HepG2 (cell line): ENCODE measurements around the gene RHOG. TPM values are rescaled to one million over a fixed set of nuclear protein-coding genes. Genes with fewer than 3 reads are reported as not detected.

Source experiments
- DNMT1 ChIP-seq: sonication (generic); formaldehyde crosslinking; IDR thresholded peaks from 2 replicates; pipeline ENCODE4 v1.5.1; 2020; ENCODE audit warnings: mild to moderate bottlenecking, missing genetic modification reagents
- HNF4A ChIP-seq: sonication (generic); formaldehyde crosslinking; IDR thresholded peaks from 2 replicates; pipeline ENCODE4 v1.4.0; 2020; ENCODE audit warnings: missing genetic modification reagents
- KDM5B ChIP-seq: sonication (generic); formaldehyde crosslinking; IDR thresholded peaks from 2 replicates; pipeline ENCODE4 v1.4.0; 2020; ENCODE audit warnings: missing genetic modification reagents, mild to moderate bottlenecking, borderline replicate concordance
- PHF21A ChIP-seq: sonication (generic); formaldehyde crosslinking; IDR thresholded peaks from 2 replicates; pipeline ENCODE4 v1.5.0; 2020; ENCODE audit warnings: mild to moderate bottlenecking, missing genetic modification reagents
- PRMT3 ChIP-seq: sonication (generic); formaldehyde crosslinking; IDR thresholded peaks from 2 replicates; pipeline ENCODE4 v1.8.1; 2022; ENCODE audit warnings: low read depth, mild to moderate bottlenecking, moderate library complexity, missing genetic modification reagents, borderline replicate concordance
- SALL2 ChIP-seq: sonication (generic); formaldehyde crosslinking; IDR thresholded peaks from 2 replicates; pipeline ENCODE4 v1.8.1; 2023; ENCODE audit warnings: mild to moderate bottlenecking, missing genetic modification reagents, inconsistent platforms
- SRSF4 ChIP-seq: fragments of 200-400 bp; formaldehyde crosslinking; IDR thresholded peaks from one replicate; pipeline ENCODE4 v1.6.1; 2018; ENCODE audit warnings: mild to moderate bottlenecking, low read depth, low read length, moderate library complexity; ENCODE audit not compliant: poor library complexity, severe bottlenecking
- TGIF2 ChIP-seq: IDR thresholded peaks from 2 replicates; pipeline ENCODE4 v1.6.1; 2016; ENCODE audit warnings: control low read depth, missing compliant biosample characterization
- ZNF749 ChIP-seq: sonication (generic); formaldehyde crosslinking; IDR thresholded peaks from 2 replicates; pipeline ENCODE4 v1.8.0; 2022; ENCODE audit warnings: mild to moderate bottlenecking, missing genetic modification reagents, moderate library complexity, borderline replicate concordance
- ZNF75D ChIP-seq: sonication (generic); formaldehyde crosslinking; IDR thresholded peaks from 2 replicates; pipeline ENCODE4 v1.8.1; 2023; ENCODE audit warnings: missing genetic modification reagents, mild to moderate bottlenecking, borderline replicate concordance
- polyA plus RNA-seq, 8 experiments: library from polyadenylated mRNA; depleted of rRNA in 3 of 8; stranded (reverse) in 7 of 8; unstranded in 1 of 8; fragments of >200 nt; fragmentation: Illumina TruSeq in 4 of 8; extraction: Trizol in 4 of 8; gene quantifications; 2 replicates each; pipeline versions ENCODE4 v1.2.1 to v1.2.3, GENCODE V29; 2011 to 2016; ENCODE audit warnings: low read depth in 4 of 8, missing spikeins in 1 of 8, mixed read lengths in 1 of 8; ENCODE audit not compliant: insufficient read depth in 1 of 8
- total RNA-seq, 5 experiments: library from RNA; depleted of rRNA; stranded (reverse); fragments of >200 nt; fragmentation: Illumina TruSeq; extraction: Trizol; gene quantifications; 2 replicates each; pipeline ENCODE4 v1.2.3, GENCODE V29; 2016; ENCODE audit warnings: low read depth in 1 of 5
- TF ChIP-seq, protein P1 (sequence below), 2 experiments: sonication (generic) in 1 of 2; formaldehyde crosslinking in 1 of 2; IDR thresholded peaks; 2 replicates each; pipeline versions ENCODE4 v1.5.1 to v1.6.1; 2011 to 2020; ENCODE audit warnings: borderline replicate concordance in 1 of 2, low read depth in 1 of 2, low read length in 1 of 2, mild to moderate bottlenecking in 1 of 2, missing genetic modification reagents in 1 of 2, moderate library complexity in 1 of 2
- TF ChIP-seq, protein P2 (sequence below): sonication (generic); formaldehyde crosslinking; IDR thresholded peaks from 2 replicates; pipeline ENCODE4 v1.5.1; 2020; ENCODE audit warnings: mild to moderate bottlenecking, missing genetic modification reagents, borderline replicate concordance
- TF ChIP-seq, protein P3 (sequence below): sonication (generic); formaldehyde crosslinking; IDR thresholded peaks from 2 replicates; pipeline ENCODE4 v1.4.0; 2020; ENCODE audit warnings: missing genetic modification reagents
- TF ChIP-seq, protein P4 (sequence below): sonication (generic); formaldehyde crosslinking; IDR thresholded peaks from 2 replicates; pipeline ENCODE4 v1.4.0; 2020; ENCODE audit warnings: missing genetic modification reagents
- TF ChIP-seq, protein P5 (sequence below): sonication (generic); formaldehyde crosslinking; IDR thresholded peaks from 2 replicates; pipeline ENCODE4 v1.4.0; 2020; ENCODE audit warnings: low read depth, mild to moderate bottlenecking, missing genetic modification reagents

Gene RHOG
- total and polyA plus RNA-seq, 2 of the 13 experiments (the other 11 are each of a cell fraction or from before 2014, with no cell fraction given), result 7.7 to 23.4 TPM

DNA sequence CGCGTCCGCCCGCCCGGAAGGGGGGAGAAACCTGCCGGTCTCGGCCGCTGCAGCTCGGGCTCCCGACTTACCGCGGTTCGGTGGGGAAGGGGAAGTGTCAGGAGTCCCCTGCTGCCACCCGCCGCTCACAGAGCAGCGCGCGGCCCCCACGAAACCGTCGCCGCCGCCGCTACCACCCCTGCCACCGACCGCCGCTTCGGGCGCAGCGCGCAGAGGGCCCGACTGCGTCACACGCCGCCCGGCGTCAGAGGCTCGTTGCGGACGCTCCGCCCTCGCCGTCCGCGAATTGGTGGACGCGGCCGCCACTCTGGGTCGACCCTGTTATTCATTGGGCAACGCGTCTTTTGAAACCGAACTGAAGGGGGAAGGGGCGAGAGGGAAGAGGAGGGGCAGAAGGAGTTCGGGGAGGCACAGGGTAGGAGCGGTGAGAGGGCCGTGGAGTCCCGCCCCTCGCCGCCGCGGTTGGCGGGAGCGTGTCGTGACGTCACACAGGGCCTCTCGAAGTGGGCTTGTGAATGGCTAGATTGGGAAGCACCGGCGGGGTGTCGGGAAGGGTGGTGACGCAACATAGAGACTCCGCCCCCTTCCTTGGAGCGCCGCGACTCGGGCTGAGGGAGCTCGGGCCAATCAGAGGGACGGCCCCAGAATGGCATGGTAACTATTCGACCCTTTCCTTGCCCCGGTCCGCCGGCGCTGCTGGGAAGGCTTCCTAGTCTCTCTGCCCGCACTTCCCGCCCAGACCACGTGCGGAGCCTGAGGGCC, 43.2 kb downstream of the RHOG start, which contains the start of gene NUP98 (continued):
- TF ChIP-seq SALL2, result 0 out of 2 replicates have a peak, but pooled peaks have one; percentile 66
- TF ChIP-seq HNF4A (CRISPR knock-in tag), result peak; percentile 29; the same call in 1 of the 2 replicates
- TF ChIP-seq, protein P1, sequence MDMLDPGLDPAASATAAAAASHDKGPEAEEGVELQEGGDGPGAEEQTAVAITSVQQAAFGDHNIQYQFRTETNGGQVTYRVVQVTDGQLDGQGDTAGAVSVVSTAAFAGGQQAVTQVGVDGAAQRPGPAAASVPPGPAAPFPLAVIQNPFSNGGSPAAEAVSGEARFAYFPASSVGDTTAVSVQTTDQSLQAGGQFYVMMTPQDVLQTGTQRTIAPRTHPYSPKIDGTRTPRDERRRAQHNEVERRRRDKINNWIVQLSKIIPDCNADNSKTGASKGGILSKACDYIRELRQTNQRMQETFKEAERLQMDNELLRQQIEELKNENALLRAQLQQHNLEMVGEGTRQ (IDR thresholded peaks at IDR 0.05; ENCODE audit: low read depth, low read length), result no peak
- TF ChIP-seq, protein P1 (CRISPR knock-in tag; IDR thresholded peaks at IDR 0.05; ENCODE audit: borderline replicate concordance), result no peak
- TF ChIP-seq PRMT3, result no peak
- peak; percentile 51; the same call in 1 of the 2 replicates for TF ChIP-seq DNMT1 (CRISPR knock-in tag)
- TF ChIP-seq ZNF75D (CRISPR knock-in tag), result no peak
- peak; percentile 48; the same call in 1 of the 2 replicates for TF ChIP-seq TGIF2 (CRISPR knock-in tag)
- TF ChIP-seq, protein P2, sequence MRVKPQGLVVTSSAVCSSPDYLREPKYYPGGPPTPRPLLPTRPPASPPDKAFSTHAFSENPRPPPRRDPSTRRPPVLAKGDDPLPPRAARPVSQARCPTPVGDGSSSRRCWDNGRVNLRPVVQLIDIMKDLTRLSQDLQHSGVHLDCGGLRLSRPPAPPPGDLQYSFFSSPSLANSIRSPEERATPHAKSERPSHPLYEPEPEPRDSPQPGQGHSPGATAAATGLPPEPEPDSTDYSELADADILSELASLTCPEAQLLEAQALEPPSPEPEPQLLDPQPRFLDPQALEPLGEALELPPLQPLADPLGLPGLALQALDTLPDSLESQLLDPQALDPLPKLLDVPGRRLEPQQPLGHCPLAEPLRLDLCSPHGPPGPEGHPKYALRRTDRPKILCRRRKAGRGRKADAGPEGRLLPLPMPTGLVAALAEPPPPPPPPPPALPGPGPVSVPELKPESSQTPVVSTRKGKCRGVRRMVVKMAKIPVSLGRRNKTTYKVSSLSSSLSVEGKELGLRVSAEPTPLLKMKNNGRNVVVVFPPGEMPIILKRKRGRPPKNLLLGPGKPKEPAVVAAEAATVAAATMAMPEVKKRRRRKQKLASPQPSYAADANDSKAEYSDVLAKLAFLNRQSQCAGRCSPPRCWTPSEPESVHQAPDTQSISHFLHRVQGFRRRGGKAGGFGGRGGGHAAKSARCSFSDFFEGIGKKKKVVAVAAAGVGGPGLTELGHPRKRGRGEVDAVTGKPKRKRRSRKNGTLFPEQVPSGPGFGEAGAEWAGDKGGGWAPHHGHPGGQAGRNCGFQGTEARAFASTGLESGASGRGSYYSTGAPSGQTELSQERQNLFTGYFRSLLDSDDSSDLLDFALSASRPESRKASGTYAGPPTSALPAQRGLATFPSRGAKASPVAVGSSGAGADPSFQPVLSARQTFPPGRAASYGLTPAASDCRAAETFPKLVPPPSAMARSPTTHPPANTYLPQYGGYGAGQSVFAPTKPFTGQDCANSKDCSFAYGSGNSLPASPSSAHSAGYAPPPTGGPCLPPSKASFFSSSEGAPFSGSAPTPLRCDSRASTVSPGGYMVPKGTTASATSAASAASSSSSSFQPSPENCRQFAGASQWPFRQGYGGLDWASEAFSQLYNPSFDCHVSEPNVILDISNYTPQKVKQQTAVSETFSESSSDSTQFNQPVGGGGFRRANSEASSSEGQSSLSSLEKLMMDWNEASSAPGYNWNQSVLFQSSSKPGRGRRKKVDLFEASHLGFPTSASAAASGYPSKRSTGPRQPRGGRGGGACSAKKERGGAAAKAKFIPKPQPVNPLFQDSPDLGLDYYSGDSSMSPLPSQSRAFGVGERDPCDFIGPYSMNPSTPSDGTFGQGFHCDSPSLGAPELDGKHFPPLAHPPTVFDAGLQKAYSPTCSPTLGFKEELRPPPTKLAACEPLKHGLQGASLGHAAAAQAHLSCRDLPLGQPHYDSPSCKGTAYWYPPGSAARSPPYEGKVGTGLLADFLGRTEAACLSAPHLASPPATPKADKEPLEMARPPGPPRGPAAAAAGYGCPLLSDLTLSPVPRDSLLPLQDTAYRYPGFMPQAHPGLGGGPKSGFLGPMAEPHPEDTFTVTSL, result no peak
- peak; percentile 87 for TF ChIP-seq KDM5B (CRISPR knock-in tag)
- TF ChIP-seq, protein P3, sequence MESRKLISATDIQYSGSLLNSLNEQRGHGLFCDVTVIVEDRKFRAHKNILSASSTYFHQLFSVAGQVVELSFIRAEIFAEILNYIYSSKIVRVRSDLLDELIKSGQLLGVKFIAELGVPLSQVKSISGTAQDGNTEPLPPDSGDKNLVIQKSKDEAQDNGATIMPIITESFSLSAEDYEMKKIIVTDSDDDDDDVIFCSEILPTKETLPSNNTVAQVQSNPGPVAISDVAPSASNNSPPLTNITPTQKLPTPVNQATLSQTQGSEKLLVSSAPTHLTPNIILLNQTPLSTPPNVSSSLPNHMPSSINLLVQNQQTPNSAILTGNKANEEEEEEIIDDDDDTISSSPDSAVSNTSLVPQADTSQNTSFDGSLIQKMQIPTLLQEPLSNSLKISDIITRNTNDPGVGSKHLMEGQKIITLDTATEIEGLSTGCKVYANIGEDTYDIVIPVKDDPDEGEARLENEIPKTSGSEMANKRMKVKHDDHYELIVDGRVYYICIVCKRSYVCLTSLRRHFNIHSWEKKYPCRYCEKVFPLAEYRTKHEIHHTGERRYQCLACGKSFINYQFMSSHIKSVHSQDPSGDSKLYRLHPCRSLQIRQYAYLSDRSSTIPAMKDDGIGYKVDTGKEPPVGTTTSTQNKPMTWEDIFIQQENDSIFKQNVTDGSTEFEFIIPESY (CRISPR knock-in tag), result no peak; the same call in 1 of the 2 replicates
- TF ChIP-seq SRSF4, result no peak
- TF ChIP-seq ZNF749 (CRISPR knock-in tag), result peak; percentile 51; the same call in 1 of the 2 replicates
- TF ChIP-seq, protein P4, sequence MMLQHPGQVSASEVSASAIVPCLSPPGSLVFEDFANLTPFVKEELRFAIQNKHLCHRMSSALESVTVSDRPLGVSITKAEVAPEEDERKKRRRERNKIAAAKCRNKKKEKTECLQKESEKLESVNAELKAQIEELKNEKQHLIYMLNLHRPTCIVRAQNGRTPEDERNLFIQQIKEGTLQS (CRISPR knock-in tag), result peak; percentile 82
- TF ChIP-seq, protein P5, sequence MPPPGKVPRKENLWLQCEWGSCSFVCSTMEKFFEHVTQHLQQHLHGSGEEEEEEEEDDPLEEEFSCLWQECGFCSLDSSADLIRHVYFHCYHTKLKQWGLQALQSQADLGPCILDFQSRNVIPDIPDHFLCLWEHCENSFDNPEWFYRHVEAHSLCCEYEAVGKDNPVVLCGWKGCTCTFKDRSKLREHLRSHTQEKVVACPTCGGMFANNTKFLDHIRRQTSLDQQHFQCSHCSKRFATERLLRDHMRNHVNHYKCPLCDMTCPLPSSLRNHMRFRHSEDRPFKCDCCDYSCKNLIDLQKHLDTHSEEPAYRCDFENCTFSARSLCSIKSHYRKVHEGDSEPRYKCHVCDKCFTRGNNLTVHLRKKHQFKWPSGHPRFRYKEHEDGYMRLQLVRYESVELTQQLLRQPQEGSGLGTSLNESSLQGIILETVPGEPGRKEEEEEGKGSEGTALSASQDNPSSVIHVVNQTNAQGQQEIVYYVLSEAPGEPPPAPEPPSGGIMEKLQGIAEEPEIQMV (CRISPR knock-in tag), result peak; percentile 82
- TF ChIP-seq PHF21A (CRISPR knock-in tag), result peak; percentile 61; the same call in 1 of the 2 replicates
